Measurements from ENCODE around the gene MAD1L1. TPM values are rescaled to one million over a fixed set of nuclear protein-coding genes. Genes with fewer than 3 reads are reported as not detected.

MAD1L1 gene
- total and polyA plus RNA-seq, 4 donors: 12.8 to 20.7 (median 16.5) TPM

GRCh38 chr7:2014391-2015241 is 218.1 kb downstream of the MAD1L1 start (continued):
- TF ChIP-seq REST (IDR thresholded peaks at IDR 0.05): no peak

DNA sequence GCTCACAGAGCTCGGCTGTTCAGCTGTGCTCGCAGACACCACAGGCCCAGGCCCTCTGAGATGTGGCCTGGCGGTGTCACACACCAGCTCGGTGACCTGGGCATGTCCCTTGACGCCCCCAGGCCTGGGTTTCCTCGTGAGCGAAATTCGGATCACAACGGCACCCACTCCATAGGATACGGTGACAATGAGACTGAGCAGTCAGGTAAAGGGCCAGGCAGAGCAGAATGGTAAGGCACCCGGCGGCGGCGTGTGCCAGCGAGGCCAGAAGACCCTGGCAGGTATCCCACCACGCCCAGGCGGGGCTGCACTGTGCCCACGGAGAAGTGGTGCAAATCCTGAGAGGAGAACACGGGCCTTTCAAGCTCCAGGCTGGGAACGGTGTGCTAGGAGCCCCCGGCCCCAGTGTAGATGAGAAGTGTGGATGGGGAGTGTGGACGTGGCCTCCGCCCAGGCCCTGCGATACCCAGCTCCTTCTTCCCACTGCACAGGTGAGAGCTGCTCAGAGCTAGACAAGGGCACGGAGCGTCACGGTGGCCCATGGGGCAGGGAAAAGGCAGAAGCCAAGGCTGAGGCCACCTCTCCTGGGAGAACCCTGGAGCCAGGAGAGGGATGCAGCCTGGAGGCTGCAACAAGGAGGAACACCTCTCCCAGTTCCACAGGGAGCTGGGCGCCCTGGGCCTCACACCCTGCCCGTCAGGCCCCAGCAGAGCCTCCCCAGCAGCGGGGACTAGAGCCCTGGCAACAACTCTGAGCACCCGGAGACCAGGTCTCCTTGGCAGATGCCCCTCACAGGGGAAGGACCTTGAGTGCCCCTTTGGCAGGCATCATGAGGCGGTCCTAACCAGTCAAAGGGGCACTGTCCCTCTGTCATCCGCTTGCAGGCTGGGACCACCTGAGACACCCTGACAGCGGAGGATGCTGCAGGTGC is 219.1 kb downstream of the MAD1L1 start:
- Histone ChIP-seq H3K9me3 (ENCODE audit: control insufficient read depth in 4 of 4, low read length in 3 of 4) (no peaks in the 10 kb centered on the region), H3K4me1 (ENCODE audit: control insufficient read depth in 4 of 4, insufficient read depth in 4 of 4, low read length in 3 of 4) (no peaks in the 10 kb centered on the region), H3K27ac (ENCODE audit: low read depth in 1 of 2, low read length in 2 of 2) (no peak overlapping the region), H3K9ac (ENCODE audit: low read depth in 1 of 2, low read length in 2 of 2) (no peak overlapping the region), H3K4me3 (ENCODE audit: low read depth in 1 of 3, low read length in 3 of 3) (no peak overlapping the region), H3K36me3 (ENCODE audit: control insufficient read depth in 4 of 4, insufficient read depth in 3 of 4, low read depth in 1 of 4, low read length in 3 of 4) (no peaks in the 10 kb centered on the region), H3K27me3 (ENCODE audit: control insufficient read depth in 4 of 4, insufficient read depth in 4 of 4, low read length in 3 of 4) (no peaks in the 10 kb centered on the region)
- 96% methylated on average over 34 of the region's 34 CpGs for WGBS
- TF ChIP-seq ATF3 (IDR thresholded peaks at IDR 0.05) (no peak), ZBTB33 (IDR thresholded peaks at IDR 0.05) (no peak), HNF4A (conservative IDR thresholded peaks at IDR 0.05) (no peak), REST (IDR thresholded peaks at IDR 0.05) (no peak), EGR1 (IDR thresholded peaks at IDR 0.05; ENCODE audit: low read depth in 2 of 2) (no peak), RAD21 (IDR thresholded peaks at IDR 0.05) (no peak), MAX (IDR thresholded peaks at IDR 0.05) (no peak), JUND (IDR thresholded peaks at IDR 0.05) (no peak), FOXA2 (IDR thresholded peaks at IDR 0.05) (no peak), TAF1 (conservative IDR thresholded peaks at IDR 0.05) (no peak), HNF4G (IDR thresholded peaks at IDR 0.05) (no peak), FOXA1 (IDR thresholded peaks at IDR 0.05) (no peak), GABPA (IDR thresholded peaks at IDR 0.05 in 1 of 2, conservative IDR thresholded peaks at IDR 0.05 in 1 of 2) (no peak), NR2F2 (IDR thresholded peaks at IDR 0.05) (no peak), SP1 (IDR thresholded peaks at IDR 0.05) (no peak), RXRA (IDR thresholded peaks at IDR 0.05) (no peak), YY1 (IDR thresholded peaks at IDR 0.05) (no peak)
- TF ChIP-seq, protein P1, sequence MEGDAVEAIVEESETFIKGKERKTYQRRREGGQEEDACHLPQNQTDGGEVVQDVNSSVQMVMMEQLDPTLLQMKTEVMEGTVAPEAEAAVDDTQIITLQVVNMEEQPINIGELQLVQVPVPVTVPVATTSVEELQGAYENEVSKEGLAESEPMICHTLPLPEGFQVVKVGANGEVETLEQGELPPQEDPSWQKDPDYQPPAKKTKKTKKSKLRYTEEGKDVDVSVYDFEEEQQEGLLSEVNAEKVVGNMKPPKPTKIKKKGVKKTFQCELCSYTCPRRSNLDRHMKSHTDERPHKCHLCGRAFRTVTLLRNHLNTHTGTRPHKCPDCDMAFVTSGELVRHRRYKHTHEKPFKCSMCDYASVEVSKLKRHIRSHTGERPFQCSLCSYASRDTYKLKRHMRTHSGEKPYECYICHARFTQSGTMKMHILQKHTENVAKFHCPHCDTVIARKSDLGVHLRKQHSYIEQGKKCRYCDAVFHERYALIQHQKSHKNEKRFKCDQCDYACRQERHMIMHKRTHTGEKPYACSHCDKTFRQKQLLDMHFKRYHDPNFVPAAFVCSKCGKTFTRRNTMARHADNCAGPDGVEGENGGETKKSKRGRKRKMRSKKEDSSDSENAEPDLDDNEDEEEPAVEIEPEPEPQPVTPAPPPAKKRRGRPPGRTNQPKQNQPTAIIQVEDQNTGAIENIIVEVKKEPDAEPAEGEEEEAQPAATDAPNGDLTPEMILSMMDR (IDR thresholded peaks at IDR 0.05; ENCODE audit: low read depth, low read length, missing input control): no peak
- no peak for DNase-seq (ENCODE audit: low spot score)
